ENCODE measurements around the gene POP4.
A peak's percentile ranks its signal among the peaks of the same experiment; 100 is the strongest.

The POP4 gene

DNA sequence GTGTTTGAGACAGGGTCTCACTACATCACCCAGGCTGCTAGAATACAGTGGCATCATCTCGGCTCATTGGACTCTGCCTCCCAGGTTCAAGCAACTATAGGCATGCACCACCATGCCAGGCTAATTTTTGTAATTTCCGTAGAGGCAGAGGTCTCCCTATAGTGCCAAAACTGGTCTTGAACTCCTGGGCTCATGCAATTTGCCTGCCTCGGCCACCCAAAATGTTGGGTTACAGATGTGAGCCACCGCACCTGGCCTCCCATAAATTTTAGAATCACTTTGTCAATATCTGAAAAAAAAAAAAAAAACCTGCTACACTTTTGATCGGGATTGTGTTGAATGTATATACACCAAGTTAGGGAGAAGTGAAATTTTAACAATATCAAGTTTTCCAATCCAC lies 47.3 kb downstream of the POP4 start:
- no peak for DNase-seq (ENCODE audit: low read depth)
- no peak overlapping the region for H3K4me3 ChIP-seq (ENCODE audit: low read depth, low read length)

DNA sequence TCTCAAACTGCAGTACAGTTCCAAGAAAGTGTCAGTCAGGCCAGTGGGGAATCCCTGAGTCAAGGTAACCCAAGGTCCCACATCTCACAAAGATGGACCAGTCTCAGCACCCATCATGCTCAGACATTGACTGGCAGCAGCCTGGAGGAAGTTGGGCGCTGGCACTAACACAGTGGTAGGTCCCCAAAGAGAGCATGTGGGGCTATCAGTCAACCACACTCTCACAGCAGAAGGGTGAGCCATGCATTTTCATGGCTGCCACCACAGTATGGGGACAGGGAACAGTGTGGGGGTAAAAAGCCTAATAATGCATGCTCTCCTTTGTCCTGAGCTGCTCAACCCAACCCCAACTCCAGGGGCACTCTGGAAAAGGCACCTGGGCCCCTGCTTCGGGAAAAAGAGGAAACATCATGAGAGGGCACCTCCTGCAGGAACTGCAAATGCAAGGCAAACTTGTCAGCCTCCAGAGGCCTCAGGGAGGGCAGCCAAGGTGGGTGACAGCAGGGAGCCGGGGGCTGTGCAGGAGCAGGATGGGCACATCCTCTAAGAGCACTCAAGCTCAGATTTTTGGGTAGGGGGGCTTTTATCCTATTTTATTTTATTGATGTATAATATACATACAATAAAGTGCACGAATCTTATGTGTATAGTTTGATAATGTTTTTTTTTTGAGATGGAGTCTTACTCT lies 49.7 kb downstream of the POP4 start:
- DNase-seq (ENCODE audit: low read depth), result no peak
- no peak overlapping the region for H3K4me3 ChIP-seq (ENCODE audit: low read depth, low read length)

DNA sequence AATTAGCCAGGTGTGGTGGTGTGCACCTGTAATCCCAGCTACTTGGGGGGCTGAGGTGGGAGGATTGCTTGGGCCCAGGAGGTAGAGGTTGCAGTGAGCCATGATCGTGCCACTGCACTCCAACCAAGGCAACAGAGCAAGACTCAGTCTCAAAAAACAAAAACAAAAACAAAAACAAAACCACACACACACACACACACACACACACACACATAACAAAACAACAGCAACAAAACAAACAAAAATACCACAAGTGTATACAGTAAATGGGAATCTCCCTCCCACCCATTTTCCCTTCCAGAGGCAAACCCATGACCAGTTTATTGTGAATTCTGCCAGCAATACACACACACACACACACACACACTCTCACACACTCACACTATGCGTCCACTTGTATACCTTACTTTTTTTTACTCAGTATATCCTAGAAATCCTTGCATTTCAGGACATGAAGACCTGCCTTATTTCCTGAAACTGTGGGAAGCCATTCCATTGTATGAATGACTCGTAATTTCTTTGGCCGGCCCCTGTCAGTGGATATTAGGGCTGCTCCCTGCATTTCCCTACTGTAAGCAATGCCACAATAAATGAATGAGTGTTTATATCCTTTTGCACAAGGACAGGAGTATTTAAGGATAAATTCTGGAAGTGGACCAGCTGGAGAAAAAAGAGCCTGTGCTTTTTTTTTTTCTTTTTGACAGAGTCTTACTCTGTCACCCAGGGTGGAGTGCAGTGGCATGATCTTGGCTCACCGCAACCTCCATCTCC lies 52.3 kb downstream of the POP4 start:
- H3K4me3 ChIP-seq (ENCODE audit: low read depth, low read length), result no peak overlapping the region
- DNase-seq (ENCODE audit: low read depth), result no peak

DNA sequence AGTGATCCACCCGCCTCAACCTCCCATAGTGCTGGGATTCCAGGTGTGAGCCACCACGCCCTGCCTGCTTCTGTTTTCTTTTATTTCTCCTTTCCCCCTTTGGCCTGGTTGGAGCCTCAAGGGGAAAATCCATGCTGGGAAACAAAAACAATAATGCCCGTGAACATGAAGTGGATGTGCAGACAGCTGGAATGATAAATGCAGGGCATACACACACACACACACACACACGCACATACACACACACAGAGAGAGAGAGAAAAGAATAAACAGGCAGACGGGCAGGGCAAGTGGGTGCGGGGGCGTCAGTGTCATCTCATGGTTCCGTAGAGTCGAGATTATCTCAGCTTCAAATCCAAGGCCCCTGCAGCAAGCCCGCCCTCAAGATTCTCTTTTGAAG lies 54.8 kb downstream of the POP4 start:
- DNase-seq (ENCODE audit: low read depth), result no peak
- H3K4me3 ChIP-seq (ENCODE audit: low read depth, low read length), result no peak overlapping the region

DNA sequence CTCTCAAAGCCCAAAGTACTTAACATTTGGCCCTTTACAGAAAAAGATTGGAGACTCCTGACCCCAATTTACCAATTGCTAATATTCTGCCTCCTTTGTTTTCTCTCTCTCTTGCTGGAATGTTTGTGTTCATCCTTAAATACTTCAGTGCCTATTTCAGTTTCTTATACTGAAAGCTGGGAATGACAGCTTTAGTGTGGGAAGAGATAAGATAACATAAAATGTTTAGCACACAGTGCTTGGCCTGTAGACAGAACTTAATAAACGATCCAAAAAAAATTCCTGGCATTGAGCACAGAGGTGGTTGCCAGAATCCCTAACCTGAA lies 56.2 kb downstream of the POP4 start:
- no peak for DNase-seq (ENCODE audit: low read depth)

DNA sequence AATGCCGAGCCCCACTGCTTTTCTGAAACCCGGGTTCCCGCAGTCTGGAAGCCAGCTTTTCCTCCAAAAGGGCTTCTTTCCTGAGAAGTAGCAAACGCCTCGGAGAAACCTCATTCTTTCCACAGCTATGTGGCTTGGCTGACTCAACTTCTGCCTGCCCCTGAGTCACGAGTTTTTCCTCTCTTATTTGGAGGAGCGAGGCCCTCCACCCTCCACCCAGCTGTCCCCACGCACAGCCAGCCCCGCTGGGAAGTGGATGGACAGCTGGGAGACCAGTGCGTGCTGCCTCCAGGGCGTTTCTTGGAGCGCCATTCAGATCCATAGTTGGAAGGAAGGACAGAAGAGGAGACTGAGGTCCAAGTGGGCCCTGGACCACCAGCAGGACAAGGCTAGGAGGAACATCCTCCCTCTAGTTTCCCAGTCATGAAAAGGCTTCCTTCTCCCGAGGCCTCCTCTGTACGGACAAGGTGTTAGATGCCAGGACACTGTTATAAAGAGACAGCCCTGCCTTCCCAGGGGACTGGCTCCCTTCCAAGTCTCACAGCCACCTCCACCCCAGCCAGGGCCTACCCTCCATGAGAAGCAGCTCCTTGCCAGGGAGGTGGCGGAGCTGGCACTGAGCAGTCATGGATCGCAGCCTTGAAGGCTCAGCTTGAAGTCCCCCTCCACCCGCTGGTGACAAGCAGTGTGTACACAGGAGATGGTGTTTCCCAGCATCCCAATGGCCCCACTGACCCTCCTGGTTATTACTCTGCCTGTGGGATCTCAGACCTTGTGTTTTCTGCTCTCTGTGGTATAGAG lies 56.7 kb downstream of the POP4 start:
- H3K4me3 ChIP-seq (ENCODE audit: low read depth, low read length), result peak overlapping the region; percentile 0
- DNase-seq (ENCODE audit: low read depth), result peak; percentile 56

More for the DNA sequence above, 56.2 kb downstream of the POP4 start:
- peak overlapping the region; percentile 0 for H3K4me3 ChIP-seq (ENCODE audit: low read depth, low read length)

DNA sequence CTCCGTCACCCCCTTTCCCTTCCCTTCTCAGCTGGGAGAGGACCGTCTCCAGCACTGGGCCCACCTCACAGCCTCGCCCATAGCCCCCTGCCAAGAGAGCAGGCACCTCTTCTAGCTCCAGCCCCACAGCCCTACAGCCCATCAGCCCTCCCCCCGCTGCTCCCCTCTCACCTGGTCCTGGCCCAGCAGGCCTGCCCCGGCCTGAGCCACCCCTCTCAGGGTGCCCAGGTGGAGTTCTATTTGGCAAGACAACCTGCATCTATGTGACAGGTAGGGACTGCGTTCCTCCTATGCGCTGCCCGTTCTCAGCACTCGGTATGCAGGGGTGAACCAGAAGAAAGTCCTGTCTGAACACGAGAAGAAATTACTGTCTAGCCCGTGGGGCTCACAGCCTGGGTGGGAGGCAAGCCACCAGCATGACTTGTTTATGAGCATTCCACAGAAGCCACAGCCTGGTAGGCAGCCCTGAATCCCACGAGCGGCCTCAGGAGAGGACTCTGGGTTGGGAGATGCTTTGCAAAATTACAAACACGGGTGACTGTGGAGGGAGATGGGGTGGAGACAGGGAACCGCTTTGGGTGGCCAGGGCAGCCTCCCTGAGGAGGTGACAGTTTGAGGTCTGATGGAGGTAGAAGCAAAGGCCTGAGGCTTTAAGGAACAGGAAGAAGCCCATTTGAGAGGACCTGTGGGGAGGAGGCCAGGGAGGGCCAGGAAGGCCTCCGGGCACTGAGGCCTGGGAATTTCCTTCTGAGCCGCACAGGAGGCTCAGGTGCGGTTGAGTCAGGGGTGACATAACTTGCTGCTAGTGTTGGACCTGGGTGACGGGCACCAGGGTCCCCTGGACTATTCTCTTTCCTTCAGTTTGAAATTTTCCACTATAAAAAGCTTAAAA lies 58.0 kb downstream of the POP4 start:
- no peak overlapping the region for H3K4me3 ChIP-seq (ENCODE audit: low read depth, low read length)
- no peak for DNase-seq (ENCODE audit: low read depth)

DNA sequence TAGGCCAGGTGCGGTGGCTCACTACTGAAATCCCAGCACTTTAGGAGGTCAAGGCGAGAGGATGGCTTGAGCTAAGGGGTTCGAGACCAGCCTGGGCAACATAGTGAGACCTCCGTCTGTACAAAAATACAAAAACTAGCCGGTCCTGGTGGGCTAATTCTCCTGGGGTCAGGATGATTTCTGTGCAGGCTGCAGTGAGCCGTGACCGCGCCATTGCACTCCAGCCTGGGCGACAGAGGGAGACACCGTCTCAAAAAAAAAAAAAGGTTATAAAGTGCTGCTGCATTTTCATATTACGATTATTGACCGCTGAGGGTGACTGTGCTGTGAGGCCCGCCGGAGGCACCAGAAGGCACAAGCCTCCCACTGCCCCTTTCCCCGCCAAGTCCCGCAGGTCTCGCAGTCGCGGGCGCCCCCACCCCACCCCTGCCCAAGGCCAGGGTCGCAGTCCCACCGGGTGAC lies 58.7 kb downstream of the POP4 start:
- no peak for DNase-seq (ENCODE audit: low read depth)
- peak overlapping the region; percentile 80 for H3K4me3 ChIP-seq (ENCODE audit: low read depth, low read length)

DNA sequence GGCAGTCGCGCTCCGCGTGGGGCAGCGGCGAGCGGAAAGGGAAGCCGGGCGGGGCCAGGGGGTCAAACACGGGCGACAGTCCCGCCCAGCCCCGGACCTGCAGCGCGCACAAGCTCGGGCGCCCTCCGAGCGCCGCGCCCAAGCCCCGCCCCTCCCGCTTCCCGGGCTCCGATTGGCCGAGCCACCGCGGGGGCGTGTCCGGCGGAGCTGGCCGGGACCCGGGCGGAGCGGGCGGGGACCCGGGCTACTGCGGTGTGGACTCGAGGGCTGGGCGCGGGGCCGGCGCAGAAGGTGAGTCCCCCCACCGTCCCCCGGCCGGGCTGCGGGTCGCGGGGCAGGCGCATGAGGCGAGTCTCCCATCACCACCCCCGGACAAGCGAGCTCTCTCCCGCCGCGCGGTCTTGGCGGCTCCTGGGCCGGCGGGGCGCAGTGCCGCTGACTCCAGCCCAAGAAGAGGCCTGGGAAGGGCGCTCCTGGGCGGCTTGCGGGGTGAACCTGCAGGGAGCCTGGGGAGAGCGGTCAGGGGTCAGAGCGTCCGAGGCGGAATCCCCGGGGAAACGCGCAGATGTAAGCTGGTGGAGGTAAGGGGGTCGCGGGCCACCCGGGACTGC lies 59.2 kb downstream of the POP4 start, which contains the start of gene PLEKHF1:
Gene PLEKHF1, plus strand, starts transcription at position 247 of the 611 bp plus-strand sequence. CDS start 8,379 bp downstream, outside the sequence.
- peak within 1 kb of the TSS; percentile 80 for H3K4me3 ChIP-seq (ENCODE audit: low read depth, low read length)
- no peak for DNase-seq (ENCODE audit: low read depth)

DNA sequence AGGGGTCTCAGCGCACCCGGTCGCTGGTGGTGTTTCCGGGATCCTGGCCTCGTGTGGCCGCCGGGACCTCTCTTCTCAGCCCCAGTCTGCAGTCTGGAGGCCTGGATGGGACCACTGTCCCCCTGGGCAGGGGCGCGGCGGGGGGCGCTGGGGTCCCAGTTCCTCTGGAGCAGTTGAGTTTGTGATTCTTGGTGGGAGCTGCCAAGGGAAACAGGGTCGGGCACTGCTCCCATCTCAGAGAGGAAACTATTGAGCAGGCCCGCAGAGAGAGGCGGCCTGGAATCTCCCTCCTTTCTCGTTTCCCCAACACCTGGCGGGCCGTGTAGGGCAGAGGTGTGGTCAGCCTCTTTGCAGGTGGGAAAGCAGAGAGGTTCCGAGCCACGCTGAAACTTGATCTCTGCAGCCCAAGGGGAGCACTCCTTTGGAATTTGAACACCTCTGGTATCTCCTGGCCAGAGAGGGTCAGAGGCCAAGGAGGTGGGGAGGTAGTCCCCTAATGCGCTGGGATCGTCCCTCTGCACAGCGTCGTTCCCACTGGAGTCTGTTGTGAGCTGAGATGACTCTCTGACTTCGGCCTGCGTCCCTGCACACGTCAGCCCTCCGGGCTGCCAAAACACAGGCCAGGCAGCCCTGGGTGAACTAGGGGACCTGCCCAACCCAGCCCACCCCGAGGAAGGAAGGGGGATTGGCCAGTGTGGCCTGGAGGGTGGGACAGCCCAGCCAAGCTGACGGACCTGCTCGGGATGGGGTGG lies 59.9 kb downstream of the POP4 start:
- no peak for DNase-seq (ENCODE audit: low read depth)

More for the DNA sequence above, 59.9 kb downstream of the POP4 start:
- peak overlapping the region; percentile 80 for H3K4me3 ChIP-seq (ENCODE audit: low read depth, low read length)
